Mucosa of stomach (tissue), 1 donor: ENCODE measurements around the gene MCF2L.
A peak's percentile ranks its signal among the peaks of the same experiment; 100 is the strongest.

Experiments used
- H3K27me3 ChIP-seq: one replicate; pipeline ENCODE4 v1.7.0; 2013; ENCODE audit warnings: mild to moderate bottlenecking, low read length; ENCODE audit not compliant: control insufficient read depth, insufficient read depth
- H3K36me3 ChIP-seq: one replicate; pipeline ENCODE4 v1.7.0; 2013; ENCODE audit warnings: low read length; ENCODE audit not compliant: control insufficient read depth, insufficient read depth
- H3K4me1 ChIP-seq: one replicate; pipeline ENCODE4 v1.7.0; 2013; ENCODE audit warnings: mild to moderate bottlenecking, low read length; ENCODE audit not compliant: control insufficient read depth, insufficient read depth
- H3K4me3 ChIP-seq: one replicate; pipeline ENCODE4 v1.7.0; 2013; ENCODE audit warnings: low read length
- H3K9ac ChIP-seq: one replicate; pipeline ENCODE4 v1.7.0; 2013; ENCODE audit warnings: mild to moderate bottlenecking, low read length, moderate library complexity
- H3K9me3 ChIP-seq: one replicate; pipeline ENCODE4 v1.7.0; 2013; ENCODE audit warnings: mild to moderate bottlenecking, low read length, moderate library complexity; ENCODE audit not compliant: control insufficient read depth
- donor health status: Pancreatic carcinoma.

The MCF2L gene

GRCh38 chr13:112987682-112988024 is 18.6 kb downstream of the MCF2L start:
- Histone ChIP-seq H3K4me3 (no peak overlapping the region), H3K9me3 (no peaks in the 10 kb centered on the region), H3K4me1 (peaks cover 61% of the 10 kb centered on the region), H3K9ac (no peak overlapping the region), H3K27me3 (no peaks in the 10 kb centered on the region), H3K36me3 (no peaks in the 10 kb centered on the region)

- H3K4me3 ChIP-seq, result no peak overlapping the region
- peaks cover 52% of the 10 kb centered on the region for H3K4me1 ChIP-seq
- H3K9me3 ChIP-seq, result no peaks in the 10 kb centered on the region
- no peaks in the 10 kb centered on the region for H3K27me3 ChIP-seq
- H3K9ac ChIP-seq, result peak overlapping the region; percentile 57
- H3K36me3 ChIP-seq, result no peaks in the 10 kb centered on the region
Observed at GRCh38 chr13:112990783-112991182, 21.8 kb downstream of the MCF2L start.

GRCh38 chr13:112991609-112992008 is 22.6 kb downstream of the MCF2L start:
- no peaks in the 10 kb centered on the region for H3K9me3 ChIP-seq
- H3K4me3 ChIP-seq, result no peak overlapping the region
- H3K9ac ChIP-seq, result peak overlapping the region; percentile 57
- peaks cover 52% of the 10 kb centered on the region for H3K4me1 ChIP-seq
- H3K36me3 ChIP-seq, result no peaks in the 10 kb centered on the region
- no peaks in the 10 kb centered on the region for H3K27me3 ChIP-seq

- Histone ChIP-seq H3K4me1 (peaks cover 67% of the 10 kb centered on the region), H3K9ac (no peak overlapping the region), H3K27me3 (no peaks in the 10 kb centered on the region), H3K4me3 (no peak overlapping the region), H3K36me3 (no peaks in the 10 kb centered on the region), H3K9me3 (no peaks in the 10 kb centered on the region)
Observed at GRCh38 chr13:112992931-112993680, 24.1 kb downstream of the MCF2L start.

- Histone ChIP-seq H3K4me3 (no peak overlapping the region), H3K4me1 (peaks cover 76% of the 10 kb centered on the region), H3K9me3 (no peaks in the 10 kb centered on the region), H3K36me3 (no peaks in the 10 kb centered on the region), H3K27me3 (no peaks in the 10 kb centered on the region), H3K9ac (no peak overlapping the region)
Observed at GRCh38 chr13:112994084-112994780, 25.2 kb downstream of the MCF2L start.

- Histone ChIP-seq H3K4me3 (no peak overlapping the region), H3K9me3 (no peaks in the 10 kb centered on the region), H3K27me3 (no peaks in the 10 kb centered on the region), H3K4me1 (peaks cover 73% of the 10 kb centered on the region), H3K36me3 (no peaks in the 10 kb centered on the region), H3K9ac (no peak overlapping the region)
Observed at GRCh38 chr13:112994781-112995355, 25.9 kb downstream of the MCF2L start.

- H3K27me3 ChIP-seq, result no peaks in the 10 kb centered on the region
- H3K9me3 ChIP-seq, result no peaks in the 10 kb centered on the region
- no peak overlapping the region for H3K4me3 ChIP-seq
- H3K4me1 ChIP-seq, result peaks cover 67% of the 10 kb centered on the region
- H3K9ac ChIP-seq, result peak overlapping the region; percentile 47
- H3K36me3 ChIP-seq, result no peaks in the 10 kb centered on the region
Observed at GRCh38 chr13:112995395-112996191, 26.6 kb downstream of the MCF2L start.

GRCh38 chr13:112996671-112997091 is 27.7 kb downstream of the MCF2L start:
- Histone ChIP-seq H3K36me3 (no peaks in the 10 kb centered on the region), H3K9me3 (no peaks in the 10 kb centered on the region), H3K9ac (peak overlapping the region; percentile 61), H3K4me1 (peaks cover 67% of the 10 kb centered on the region), H3K27me3 (no peaks in the 10 kb centered on the region), H3K4me3 (peak overlapping the region; percentile 32)

GRCh38 chr13:112997188-112998130 is 28.4 kb downstream of the MCF2L start:
- Histone ChIP-seq H3K27me3 (peaks cover 3% of the 10 kb centered on the region), H3K9me3 (no peaks in the 10 kb centered on the region), H3K4me3 (peak overlapping the region; percentile 32), H3K4me1 (peaks cover 71% of the 10 kb centered on the region), H3K9ac (peak overlapping the region; percentile 61), H3K36me3 (no peaks in the 10 kb centered on the region)

GRCh38 chr13:112998521-112999280 is 29.7 kb downstream of the MCF2L start:
- Histone ChIP-seq H3K36me3 (no peaks in the 10 kb centered on the region), H3K4me1 (peaks cover 72% of the 10 kb centered on the region), H3K4me3 (no peak overlapping the region), H3K9me3 (no peaks in the 10 kb centered on the region), H3K27me3 (peaks cover 3% of the 10 kb centered on the region), H3K9ac (no peak overlapping the region)
